Lung (tissue), 12 donors: ENCODE measurements around the gene ADAT1. TPM values are rescaled to one million over a fixed set of nuclear protein-coding genes. Genes with fewer than 3 reads are reported as not detected.

ENCODE experiments used
- ATAC-seq: fragments of 200-7000 bp; cut with Tn5 transposase; one replicate; pipeline ENCODE4 v1.9.1; 2020; ENCODE audit warnings: moderate number of reproducible peaks; ENCODE audit not compliant: insufficient read depth, low FRiP score
- DNase-seq, 3 donors: peaks; one replicate each; pipeline ENCODE4 v3.0.0-alpha.2; 2013 to 2017
- H3K27ac ChIP-seq, 2 donors: one replicate each; pipeline ENCODE4 v1.5.1; 2013; ENCODE audit warnings: mild to moderate bottlenecking in 2 of 2, moderate library complexity in 2 of 2, control low read depth in 1 of 2, inconsistent platforms in 1 of 2, low read depth in 1 of 2, low read length in 1 of 2
- H3K27me3 ChIP-seq, 3 donors: one replicate each; pipeline ENCODE4 v1.5.1; 2013; ENCODE audit warnings: low read length in 2 of 3; ENCODE audit not compliant: control insufficient read depth in 3 of 3, insufficient read depth in 3 of 3
- H3K36me3 ChIP-seq, 4 donors: one replicate each; pipeline ENCODE4 v1.5.1; 2013; ENCODE audit warnings: low read length in 4 of 4, mild to moderate bottlenecking in 1 of 4, moderate library complexity in 1 of 4; ENCODE audit not compliant: control insufficient read depth in 4 of 4, insufficient read depth in 4 of 4
- H3K4me1 ChIP-seq, 5 donors: one replicate each; pipeline ENCODE4 v1.5.1; 2013; ENCODE audit warnings: low read length in 5 of 5, mild to moderate bottlenecking in 2 of 5, moderate library complexity in 1 of 5; ENCODE audit not compliant: control insufficient read depth in 5 of 5, insufficient read depth in 5 of 5
- H3K4me3 ChIP-seq: one replicate; pipeline ENCODE4 v1.5.1; 2013; ENCODE audit warnings: mild to moderate bottlenecking, control low read depth, moderate library complexity
- H3K9ac ChIP-seq, 2 donors: one replicate each; pipeline ENCODE4 v1.5.1; 2013; ENCODE audit warnings: low read length in 2 of 2, control low read depth in 1 of 2; ENCODE audit not compliant: insufficient read depth in 1 of 2
- H3K9me3 ChIP-seq, 4 donors: one replicate each; pipeline ENCODE4 v1.5.1; 2013; ENCODE audit warnings: low read length in 3 of 4, mild to moderate bottlenecking in 1 of 4, moderate library complexity in 1 of 4; ENCODE audit not compliant: control insufficient read depth in 4 of 4, insufficient read depth in 3 of 4
- CTCF ChIP-seq: IDR thresholded peaks from 2 replicates; pipeline ENCODE4 v1.5.1; 2012; ENCODE audit warnings: mild to moderate bottlenecking; ENCODE audit errors: control extremely low read depth, extremely low read depth
- WGBS, 2 donors: extraction: QIAGEN DNeasy Blood & Tissue Kit; methylation state at CpG; one replicate each; pipeline ENCODE4 v1.1.7; 2013; 5-methylcytosine and 5-hydroxymethylcytosine counted together
- polyA plus RNA-seq, 2 donors: library from polyadenylated mRNA; stranded (reverse); fragments of 200-250 nt; gene quantifications; one replicate each; pipeline ENCODE4 v1.2.1, GENCODE V29; 2013
- total RNA-seq, 2 donors: library from RNA; depleted of rRNA in 1 of 2; stranded (reverse); fragments of >200 nt in 1 of 2; gene quantifications; one replicate each; pipeline ENCODE4 v1.2.1, GENCODE V29; 2014 to 2021
- donor health status: control.
- donor health status: control.
- donor health status: Bipolar disorder and iron deficiency.
- donor health status: healthy.
- donor health status: DM: yes; HTN: yes; CAD: no.

ADAT1 gene
- total and polyA plus RNA-seq, 4 donors, result 14.2 to 52.6 (median 39.3) TPM

DNA sequence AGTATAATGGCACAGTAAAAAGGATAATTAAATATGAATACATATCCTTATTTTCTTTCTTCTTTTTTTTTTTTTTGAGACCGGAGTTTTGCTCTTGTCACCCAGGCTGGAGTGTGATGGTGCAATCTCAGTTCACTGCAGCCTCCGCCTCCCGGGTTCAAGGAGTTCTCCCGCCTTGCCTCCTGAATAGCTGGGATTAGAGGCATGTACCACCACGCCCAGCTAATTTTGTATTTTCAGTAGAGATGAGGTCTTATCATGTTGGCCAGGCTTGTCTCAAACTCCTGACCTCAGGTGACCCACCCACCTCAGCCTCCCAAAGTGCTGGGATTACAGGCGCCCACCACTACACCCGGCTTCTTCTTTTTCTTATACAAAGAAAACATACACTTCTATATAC lies 44.9 kb downstream of the ADAT1 start:
- Histone ChIP-seq H3K4me1 (peaks cover 0 to 9% (median 0%) of the 10 kb centered on the region in 5 donors), H3K9ac (no peak overlapping the region), H3K36me3 (peaks cover 18 to 37% (median 33%) of the 10 kb centered on the region in 4 donors), H3K9me3 (no peaks in the 10 kb centered on the region), H3K4me3 (no peak overlapping the region), H3K27ac (no peak overlapping the region), H3K27me3 (no peaks in the 10 kb centered on the region)
- no peak for ATAC-seq
- no peak for DNase-seq
- TF ChIP-seq CTCF, result no peak
- 93 to 96% methylated on average over 7 of the region's 7 CpGs for WGBS, 2 donors

GRCh38 chr16:75576384-75576811 lies 46.7 kb downstream of the ADAT1 start:
- Histone ChIP-seq H3K9me3 (no peaks in the 10 kb centered on the region), H3K4me1 (peaks cover 0 to 16% (median 0%) of the 10 kb centered on the region in 5 donors), H3K9ac (no peak overlapping the region), H3K36me3 (peaks cover 32 to 44% (median 41%) of the 10 kb centered on the region in 4 donors), H3K27ac (no peak overlapping the region), H3K4me3 (no peak overlapping the region), H3K27me3 (no peaks in the 10 kb centered on the region)
- DNase-seq, result no peak
- TF ChIP-seq CTCF, result no peak
- 71 to 77% methylated on average over 3 of the region's 3 CpGs for WGBS, 2 donors
- no peak for ATAC-seq

- Histone ChIP-seq H3K27ac (no peak overlapping the region), H3K9ac (no peak overlapping the region), H3K9me3 (no peaks in the 10 kb centered on the region), H3K36me3 (peaks cover 32 to 48% (median 43%) of the 10 kb centered on the region in 4 donors), H3K4me3 (no peak overlapping the region), H3K4me1 (peaks cover 0 to 16% (median 0%) of the 10 kb centered on the region in 5 donors), H3K27me3 (no peaks in the 10 kb centered on the region)
- 53 to 73% methylated on average over 3 of the region's 3 CpGs for WGBS, 2 donors
- ATAC-seq (no peak), DNase-seq (no peak)
- no peak for TF ChIP-seq CTCF
Observed at GRCh38 chr16:75575958-75576357, 47.1 kb downstream of the ADAT1 start.

DNA sequence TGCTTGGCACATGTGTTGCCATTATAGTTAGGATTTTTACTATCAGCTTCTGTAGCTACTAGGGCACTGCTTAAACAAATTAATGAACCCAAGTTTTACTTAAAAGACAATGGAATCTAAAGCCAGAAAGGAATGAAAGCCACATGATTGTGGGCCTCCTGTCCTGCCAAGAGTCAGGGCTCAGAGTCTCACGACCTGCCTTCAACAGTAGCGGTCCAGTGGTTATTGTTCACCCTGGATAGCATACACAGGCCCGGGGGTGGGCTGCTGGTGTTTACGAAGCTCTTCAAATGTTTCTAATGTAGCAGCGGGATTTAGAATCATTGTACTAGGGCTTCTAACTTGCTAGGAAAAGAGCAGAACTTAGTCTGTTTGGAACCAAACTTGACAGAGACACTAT lies 49.1 kb downstream of the ADAT1 start:
- no peaks in the 10 kb centered on the region for H3K27me3 ChIP-seq
- 76 to 92% methylated on average over 5 of the region's 5 CpGs for WGBS, 2 donors
- TF ChIP-seq CTCF, result no peak
- DNase-seq (no peak), ATAC-seq (no peak)
- no peak overlapping the region for H3K9ac ChIP-seq
- no peak overlapping the region for H3K4me3 ChIP-seq
- peaks cover 31 to 63% (median 47%) of the 10 kb centered on the region in 4 donors for H3K36me3 ChIP-seq
- H3K9me3 ChIP-seq, result no peaks in the 10 kb centered on the region
- no peak overlapping the region for H3K27ac ChIP-seq
- peaks cover 0 to 16% (median 0%) of the 10 kb centered on the region in 5 donors for H3K4me1 ChIP-seq
